Dermis blood vessel endothelial cell (primary cell): ENCODE data around the gene HOXA4. TPM values are rescaled to one million over a fixed set of nuclear protein-coding genes. Genes with fewer than 3 reads are reported as not detected.

Experiments used
- DNase-seq: peaks from one replicate; pipeline ENCODE4 v3.0.0; 2010
- total RNA-seq: library from RNA; depleted of rRNA; stranded (reverse); fragments of >200 nt; gene quantifications from 2 replicates; pipeline ENCODE4 v1.2.3, GENCODE V29; 2014

Gene HOXA4
- total RNA-seq, 1 donor from 2014 or later, result 0.34 TPM

GRCh38 chr7:27146491-27147198 is 16.1 kb upstream of the HOXA4 start:
- no peak for DNase-seq

- DNase-seq, result no peak
These were observed 15.4 kb upstream of the HOXA4 start for GRCh38 chr7:27145914-27146412.

GRCh38 chr7:27145165-27145913 is 14.8 kb upstream of the HOXA4 start:
- DNase-seq, result no peak

- DNase-seq, result no peak
These were observed 14.2 kb upstream of the HOXA4 start for GRCh38 chr7:27144781-27145164.

- DNase-seq, result no peak
These were observed 13.6 kb upstream of the HOXA4 start for GRCh38 chr7:27143950-27144780.

- peak; percentile 81 for DNase-seq
These were observed 12.7 kb upstream of the HOXA4 start, which contains the start of gene HOXA5 for GRCh38 chr7:27143023-27143949. HOXA5 (minus strand) TSS chr7:27143681; CDS start chr7:27143607, 74 bp downstream.

GRCh38 chr7:27142580-27143022 is 12.0 kb upstream of the HOXA4 start:
- no peak for DNase-seq

- DNase-seq, result no peak
These were observed 11.5 kb upstream of the HOXA4 start for GRCh38 chr7:27141923-27142579.

GRCh38 chr7:27141137-27141922 is 10.8 kb upstream of the HOXA4 start:
- DNase-seq, result no peak

- DNase-seq, result no peak
These were observed 9.7 kb upstream of the HOXA4 start for GRCh38 chr7:27140126-27140857.

- no peak for DNase-seq
These were observed 9.0 kb upstream of the HOXA4 start for GRCh38 chr7:27139334-27140125.

- no peak for DNase-seq
These were observed 8.4 kb upstream of the HOXA4 start for GRCh38 chr7:27138985-27139333.

- DNase-seq, result no peak
These were observed 7.9 kb upstream of the HOXA4 start for GRCh38 chr7:27138472-27138871.

GRCh38 chr7:27137640-27138315 is 7.2 kb upstream of the HOXA4 start:
- DNase-seq, result no peak

- DNase-seq, result peak; percentile 59
These were observed 3.8 kb upstream of the HOXA4 start for GRCh38 chr7:27134392-27134791.

- DNase-seq, result peak; percentile 37
These were observed 3.1 kb upstream of the HOXA4 start for GRCh38 chr7:27133409-27134231.

- no peak for DNase-seq
These were observed 2.4 kb upstream of the HOXA4 start for GRCh38 chr7:27132978-27133377.
